Measurements from ENCODE around the gene IL17REL. TPM values are rescaled to one million over a fixed set of nuclear protein-coding genes. Genes with fewer than 3 reads are reported as not detected.

IL17REL gene
- total RNA-seq, 2 donors from 2014 or later = 0.15 TPM; not detected in 1

- Mint-ChIP-seq H3K4me1 (no peaks in the 10 kb centered on the region), H3K4me3 (no peak overlapping the region), H3K27ac (no peak overlapping the region), H3K27me3 (ENCODE audit: insufficient read depth) (peaks cover 3% of the 10 kb centered on the region), H3K36me3 (ENCODE audit: low read depth) (no peaks in the 10 kb centered on the region), H3K9me3 (no peaks in the 10 kb centered on the region)
- no peaks in the 10 kb centered on the region for H3K4me1 ChIP-seq (ENCODE audit: control insufficient read depth, insufficient read depth, low read length)
- DNase-seq = no peak
- H3K27ac ChIP-seq (ENCODE audit: low read depth, low read length) = no peak overlapping the region
- H3K4me3 ChIP-seq (ENCODE audit: low read length) = no peak overlapping the region
- no peak overlapping the region for H3K9ac ChIP-seq (ENCODE audit: extremely low read depth, low read length, poor library complexity, severe bottlenecking)
- no peaks in the 10 kb centered on the region for H3K27me3 ChIP-seq (ENCODE audit: control insufficient read depth, insufficient read depth, low read length, poor library complexity, severe bottlenecking)
- TF ChIP-seq CTCF (conservative IDR thresholded peaks at IDR 0.05) = no peak
- 93 to 100% methylated on average over 6 to 27 of the region's 27 CpGs for WGBS, 2 experiments (ENCODE audit: insufficient coverage in 1 of 2, insufficient read length in 1 of 2)
- no peaks in the 10 kb centered on the region for H3K36me3 ChIP-seq (ENCODE audit: control insufficient read depth, insufficient read depth, low read length)
- H3K9me3 ChIP-seq (ENCODE audit: control insufficient read depth, low read length) = no peaks in the 10 kb centered on the region
Observed at GRCh38 chr22:50046481-50047245, 34.1 kb upstream of the IL17REL start.

GRCh38 chr22:50046019-50046415 is 33.5 kb upstream of the IL17REL start:
- Mint-ChIP-seq H3K9me3 (no peaks in the 10 kb centered on the region), H3K27me3 (ENCODE audit: insufficient read depth) (no peaks in the 10 kb centered on the region), H3K36me3 (ENCODE audit: low read depth) (no peaks in the 10 kb centered on the region), H3K4me1 (no peaks in the 10 kb centered on the region), H3K27ac (no peak overlapping the region), H3K4me3 (no peak overlapping the region)
- no peak for DNase-seq
- no peak overlapping the region for H3K4me3 ChIP-seq (ENCODE audit: low read length)
- H3K36me3 ChIP-seq (ENCODE audit: control insufficient read depth, insufficient read depth, low read length) = no peaks in the 10 kb centered on the region
- H3K4me1 ChIP-seq (ENCODE audit: control insufficient read depth, insufficient read depth, low read length) = no peaks in the 10 kb centered on the region
- no peak overlapping the region for H3K9ac ChIP-seq (ENCODE audit: extremely low read depth, low read length, poor library complexity, severe bottlenecking)
- 87% methylated on average over 14 to 19 of the region's 19 CpGs for WGBS, 2 experiments (ENCODE audit: insufficient coverage in 1 of 2, insufficient read length in 1 of 2)
- H3K9me3 ChIP-seq (ENCODE audit: control insufficient read depth, low read length) = no peaks in the 10 kb centered on the region
- no peaks in the 10 kb centered on the region for H3K27me3 ChIP-seq (ENCODE audit: control insufficient read depth, insufficient read depth, low read length, poor library complexity, severe bottlenecking)
- no peak for TF ChIP-seq CTCF (conservative IDR thresholded peaks at IDR 0.05)
- H3K27ac ChIP-seq (ENCODE audit: low read depth, low read length) = no peak overlapping the region

GRCh38 chr22:50045211-50046018 is 32.9 kb upstream of the IL17REL start:
- no peak for DNase-seq
- Histone ChIP-seq H3K4me1 (ENCODE audit: control insufficient read depth, insufficient read depth, low read length) (no peaks in the 10 kb centered on the region), H3K27ac (ENCODE audit: low read depth, low read length) (no peak overlapping the region), H3K9ac (ENCODE audit: extremely low read depth, low read length, poor library complexity, severe bottlenecking) (no peak overlapping the region), H3K4me3 (ENCODE audit: low read length) (no peak overlapping the region), H3K9me3 (ENCODE audit: control insufficient read depth, low read length) (no peaks in the 10 kb centered on the region), H3K27me3 (ENCODE audit: control insufficient read depth, insufficient read depth, low read length, poor library complexity, severe bottlenecking) (no peaks in the 10 kb centered on the region), H3K36me3 (ENCODE audit: control insufficient read depth, insufficient read depth, low read length) (no peaks in the 10 kb centered on the region)
- H3K9me3 Mint-ChIP-seq = no peaks in the 10 kb centered on the region
- 86 to 91% methylated on average over 8 to 35 of the region's 35 CpGs for WGBS, 2 experiments (ENCODE audit: insufficient coverage in 1 of 2, insufficient read length in 1 of 2)
- H3K27me3 Mint-ChIP-seq (ENCODE audit: insufficient read depth) = no peaks in the 10 kb centered on the region
- no peak overlapping the region for H3K27ac Mint-ChIP-seq
- TF ChIP-seq CTCF (conservative IDR thresholded peaks at IDR 0.05) = no peak
- no peaks in the 10 kb centered on the region for H3K4me1 Mint-ChIP-seq
- H3K36me3 Mint-ChIP-seq (ENCODE audit: low read depth) = no peaks in the 10 kb centered on the region
- no peak overlapping the region for H3K4me3 Mint-ChIP-seq
